Measurements from ENCODE around the gene TRPV4.
A peak's percentile ranks its signal among the peaks of the same experiment; 100 is the strongest.

DNA sequence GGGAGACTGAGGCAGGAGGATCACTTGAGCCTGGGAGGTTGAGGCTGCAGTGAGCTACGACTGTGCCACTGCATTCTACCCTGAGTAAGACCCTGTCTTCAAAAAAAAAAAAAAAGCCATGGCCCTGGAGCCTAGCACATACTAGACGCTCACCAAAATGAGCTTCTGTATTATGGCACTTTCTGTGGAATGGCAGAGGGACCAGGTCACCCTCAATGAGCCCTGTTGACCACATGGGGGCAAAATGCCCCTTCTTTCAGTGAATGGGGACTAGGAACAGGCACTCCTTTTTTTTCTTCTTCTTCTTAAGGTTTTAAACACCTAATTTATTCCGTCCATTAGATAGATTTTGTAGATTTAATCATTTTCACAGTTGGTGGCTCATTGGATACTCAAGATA, 69.1 kb downstream of the TRPV4 start:
- TF ChIP-seq, protein P1, sequence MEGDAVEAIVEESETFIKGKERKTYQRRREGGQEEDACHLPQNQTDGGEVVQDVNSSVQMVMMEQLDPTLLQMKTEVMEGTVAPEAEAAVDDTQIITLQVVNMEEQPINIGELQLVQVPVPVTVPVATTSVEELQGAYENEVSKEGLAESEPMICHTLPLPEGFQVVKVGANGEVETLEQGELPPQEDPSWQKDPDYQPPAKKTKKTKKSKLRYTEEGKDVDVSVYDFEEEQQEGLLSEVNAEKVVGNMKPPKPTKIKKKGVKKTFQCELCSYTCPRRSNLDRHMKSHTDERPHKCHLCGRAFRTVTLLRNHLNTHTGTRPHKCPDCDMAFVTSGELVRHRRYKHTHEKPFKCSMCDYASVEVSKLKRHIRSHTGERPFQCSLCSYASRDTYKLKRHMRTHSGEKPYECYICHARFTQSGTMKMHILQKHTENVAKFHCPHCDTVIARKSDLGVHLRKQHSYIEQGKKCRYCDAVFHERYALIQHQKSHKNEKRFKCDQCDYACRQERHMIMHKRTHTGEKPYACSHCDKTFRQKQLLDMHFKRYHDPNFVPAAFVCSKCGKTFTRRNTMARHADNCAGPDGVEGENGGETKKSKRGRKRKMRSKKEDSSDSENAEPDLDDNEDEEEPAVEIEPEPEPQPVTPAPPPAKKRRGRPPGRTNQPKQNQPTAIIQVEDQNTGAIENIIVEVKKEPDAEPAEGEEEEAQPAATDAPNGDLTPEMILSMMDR (IDR thresholded peaks at IDR 0.05; ENCODE audit: borderline replicate concordance, extremely low read depth, low read length, poor library complexity, severe bottlenecking): peak; percentile 27
- no peak for TF ChIP-seq EZH2 (IDR thresholded peaks at IDR 0.05; ENCODE audit: borderline replicate concordance, low read depth, low read length, severe bottlenecking)

Data from DND-41 (cell line).